ENCODE data around the gene KRTAP5-5. TPM values are rescaled to one million over a fixed set of nuclear protein-coding genes. Genes with fewer than 3 reads are reported as not detected.
A peak's percentile ranks its signal among the peaks of the same experiment; 100 is the strongest.
"Not testable (repeated sequence)": the region's sequence is repeated elsewhere in the genome, so short reads cannot be mapped to it uniquely, and the experiment has no call there.

KRTAP5-5 gene
- total and polyA plus RNA-seq, 2 donors from 2014 or later: not detected

DNA sequence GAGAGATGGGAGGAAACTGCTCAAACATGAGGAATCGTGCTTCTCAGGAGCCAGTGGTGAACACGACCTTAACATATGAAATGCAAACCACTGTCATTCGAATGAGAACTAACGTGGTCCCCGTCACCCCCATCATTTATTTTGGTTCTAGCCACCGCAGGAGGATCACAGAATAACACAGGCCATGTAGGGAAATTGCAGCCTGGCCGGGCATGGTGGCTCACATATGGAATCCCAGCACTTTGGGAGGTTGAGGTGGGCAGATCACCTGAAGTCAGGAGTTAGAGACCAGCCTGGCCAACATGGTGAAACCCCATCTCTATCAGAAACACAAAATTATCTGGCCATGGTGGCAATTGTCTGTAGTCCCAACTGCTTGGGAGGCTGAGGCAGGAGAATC is 27.1 kb downstream of the KRTAP5-5 start:
- FAIRE-seq (no peak), DNase-seq (peak in 1 of 5 donors; percentile 29)
- Histone ChIP-seq H3K9me3 (ENCODE audit: control insufficient read depth in 2 of 3, insufficient read depth in 1 of 3, low read length in 3 of 3) (no peaks in the 10 kb centered on the region), H3K27me3 (ENCODE audit: control insufficient read depth, insufficient read depth, low read length) (no peaks in the 10 kb centered on the region), H3K27ac (ENCODE audit: low read depth in 2 of 2, low read length in 2 of 2) (no peak overlapping the region), H3K9ac (ENCODE audit: low read length in 3 of 3) (no peak overlapping the region), H3K4me3 (ENCODE audit: low read length in 3 of 3) (no peak overlapping the region), H3K4me1 (ENCODE audit: control insufficient read depth in 2 of 3, insufficient read depth in 2 of 3, low read depth in 1 of 3, low read length in 3 of 3) (peaks cover 0 to 8% (median 0%) of the 10 kb centered on the region in 3 donors), H3K36me3 (ENCODE audit: control insufficient read depth in 2 of 3, insufficient read depth in 3 of 3, low read length in 3 of 3) (no peaks in the 10 kb centered on the region)
- TF ChIP-seq, protein P1, sequence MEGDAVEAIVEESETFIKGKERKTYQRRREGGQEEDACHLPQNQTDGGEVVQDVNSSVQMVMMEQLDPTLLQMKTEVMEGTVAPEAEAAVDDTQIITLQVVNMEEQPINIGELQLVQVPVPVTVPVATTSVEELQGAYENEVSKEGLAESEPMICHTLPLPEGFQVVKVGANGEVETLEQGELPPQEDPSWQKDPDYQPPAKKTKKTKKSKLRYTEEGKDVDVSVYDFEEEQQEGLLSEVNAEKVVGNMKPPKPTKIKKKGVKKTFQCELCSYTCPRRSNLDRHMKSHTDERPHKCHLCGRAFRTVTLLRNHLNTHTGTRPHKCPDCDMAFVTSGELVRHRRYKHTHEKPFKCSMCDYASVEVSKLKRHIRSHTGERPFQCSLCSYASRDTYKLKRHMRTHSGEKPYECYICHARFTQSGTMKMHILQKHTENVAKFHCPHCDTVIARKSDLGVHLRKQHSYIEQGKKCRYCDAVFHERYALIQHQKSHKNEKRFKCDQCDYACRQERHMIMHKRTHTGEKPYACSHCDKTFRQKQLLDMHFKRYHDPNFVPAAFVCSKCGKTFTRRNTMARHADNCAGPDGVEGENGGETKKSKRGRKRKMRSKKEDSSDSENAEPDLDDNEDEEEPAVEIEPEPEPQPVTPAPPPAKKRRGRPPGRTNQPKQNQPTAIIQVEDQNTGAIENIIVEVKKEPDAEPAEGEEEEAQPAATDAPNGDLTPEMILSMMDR (IDR thresholded peaks at IDR 0.05; ENCODE audit: borderline replicate concordance, extremely low read depth, insufficient read depth): no peak
- intact Hi-C loops (cut with DNase I): loop anchor here (10.0 kb wide), 1 partner anchor 498 kb away; no protein-coding TSS in a partner anchor

DNA sequence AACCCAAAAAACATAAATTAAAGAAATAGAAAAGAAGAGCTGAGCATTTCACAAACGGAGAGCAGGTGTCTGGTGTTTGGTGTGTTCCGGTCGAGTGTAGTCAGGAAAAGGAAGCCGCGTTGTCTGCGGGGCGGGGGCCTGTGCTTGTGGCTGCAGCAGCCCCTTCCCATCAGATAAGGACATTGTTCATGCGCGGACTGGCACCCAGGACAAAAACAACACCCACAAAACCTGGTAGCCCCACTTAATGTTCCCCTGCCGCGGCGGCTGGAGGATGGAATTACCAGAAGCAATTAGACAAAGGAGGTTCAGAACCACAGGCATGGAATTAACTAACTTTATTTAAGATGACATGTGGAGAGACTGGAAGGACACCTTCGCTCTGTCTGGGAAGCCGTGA is 29.9 kb downstream of the KRTAP5-5 start:
- no peak for FAIRE-seq
- intact Hi-C loops (cut with DNase I): loop anchor here (10.0 kb wide), 1 partner anchor 495 kb away; no protein-coding TSS in a partner anchor

DNA sequence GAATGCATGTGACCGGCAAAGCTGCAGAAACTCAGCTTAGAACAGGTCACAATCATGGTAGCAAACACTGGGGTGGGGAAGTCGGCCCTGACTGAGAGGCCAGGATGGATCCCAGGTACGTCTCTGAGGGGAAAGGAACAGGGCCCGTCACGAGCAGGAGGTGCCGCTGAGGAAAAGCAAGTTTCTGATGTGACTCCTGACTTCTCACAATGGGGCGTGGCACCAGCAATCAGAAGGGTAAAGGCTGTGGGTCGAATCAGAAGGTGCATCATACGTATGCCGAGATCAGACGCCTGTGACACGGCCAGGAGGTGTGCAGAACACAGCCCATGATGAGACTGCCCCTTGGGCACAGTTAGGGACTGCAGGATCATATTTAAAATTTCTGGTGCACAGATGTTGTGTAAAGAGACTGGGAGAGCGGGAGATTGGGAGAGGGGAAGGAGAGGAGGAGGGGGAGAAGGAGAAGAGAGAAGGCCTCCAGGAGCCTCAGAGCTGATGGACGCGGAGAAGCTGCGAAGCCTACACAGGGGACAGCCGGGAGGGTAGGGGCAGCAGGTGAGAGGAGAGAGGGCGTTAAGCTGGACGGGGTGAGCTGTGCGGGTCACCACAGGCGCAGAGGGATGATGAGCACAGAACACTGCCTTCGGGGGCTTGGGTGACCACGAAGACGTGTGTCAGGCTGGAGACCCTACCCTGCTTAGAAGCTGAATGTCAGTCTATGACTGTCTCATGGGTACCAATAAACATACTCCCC is 30.7 kb downstream of the KRTAP5-5 start:
- Histone ChIP-seq H3K27me3 (ENCODE audit: control insufficient read depth, insufficient read depth, low read length) (no peaks in the 10 kb centered on the region), H3K4me1 (ENCODE audit: control insufficient read depth in 2 of 3, insufficient read depth in 2 of 3, low read depth in 1 of 3, low read length in 3 of 3) (no peaks in the 10 kb centered on the region), H3K36me3 (ENCODE audit: control insufficient read depth in 2 of 3, insufficient read depth in 3 of 3, low read length in 3 of 3) (no peaks in the 10 kb centered on the region), H3K4me3 (ENCODE audit: low read length in 3 of 3) (no peak overlapping the region), H3K9me3 (ENCODE audit: control insufficient read depth in 2 of 3, insufficient read depth in 1 of 3, low read length in 3 of 3) (no peaks in the 10 kb centered on the region), H3K9ac (ENCODE audit: low read length in 3 of 3) (no peak overlapping the region), H3K27ac (ENCODE audit: low read depth in 2 of 2, low read length in 2 of 2) (no peak overlapping the region)
- DNase-seq: no peak
- intact Hi-C loops (cut with DNase I): no loop called here
- TF ChIP-seq, protein P1 (IDR thresholded peaks at IDR 0.05; ENCODE audit: borderline replicate concordance, extremely low read depth, insufficient read depth): no peak
- FAIRE-seq: no peak

More for the DNA sequence above, 29.9 kb downstream of the KRTAP5-5 start:
- TF ChIP-seq, protein P1 (IDR thresholded peaks at IDR 0.05; ENCODE audit: borderline replicate concordance, extremely low read depth, insufficient read depth): no peak
- H3K27ac ChIP-seq (ENCODE audit: low read depth in 2 of 2, low read length in 2 of 2): no peak overlapping the region
- H3K9ac ChIP-seq (ENCODE audit: low read length in 3 of 3): no peak overlapping the region
- no peaks in the 10 kb centered on the region for H3K9me3 ChIP-seq (ENCODE audit: control insufficient read depth in 2 of 3, insufficient read depth in 1 of 3, low read length in 3 of 3)
- no peak overlapping the region for H3K4me3 ChIP-seq (ENCODE audit: low read length in 3 of 3)
- no peaks in the 10 kb centered on the region for H3K27me3 ChIP-seq (ENCODE audit: control insufficient read depth, insufficient read depth, low read length)
- no peaks in the 10 kb centered on the region for H3K36me3 ChIP-seq (ENCODE audit: control insufficient read depth in 2 of 3, insufficient read depth in 3 of 3, low read length in 3 of 3)
- H3K4me1 ChIP-seq (ENCODE audit: control insufficient read depth in 2 of 3, insufficient read depth in 2 of 3, low read depth in 1 of 3, low read length in 3 of 3): peaks cover 0 to 1% (median 0%) of the 10 kb centered on the region in 3 donors
- peak in 1 of 5 donors; percentile 35 for DNase-seq

DNA sequence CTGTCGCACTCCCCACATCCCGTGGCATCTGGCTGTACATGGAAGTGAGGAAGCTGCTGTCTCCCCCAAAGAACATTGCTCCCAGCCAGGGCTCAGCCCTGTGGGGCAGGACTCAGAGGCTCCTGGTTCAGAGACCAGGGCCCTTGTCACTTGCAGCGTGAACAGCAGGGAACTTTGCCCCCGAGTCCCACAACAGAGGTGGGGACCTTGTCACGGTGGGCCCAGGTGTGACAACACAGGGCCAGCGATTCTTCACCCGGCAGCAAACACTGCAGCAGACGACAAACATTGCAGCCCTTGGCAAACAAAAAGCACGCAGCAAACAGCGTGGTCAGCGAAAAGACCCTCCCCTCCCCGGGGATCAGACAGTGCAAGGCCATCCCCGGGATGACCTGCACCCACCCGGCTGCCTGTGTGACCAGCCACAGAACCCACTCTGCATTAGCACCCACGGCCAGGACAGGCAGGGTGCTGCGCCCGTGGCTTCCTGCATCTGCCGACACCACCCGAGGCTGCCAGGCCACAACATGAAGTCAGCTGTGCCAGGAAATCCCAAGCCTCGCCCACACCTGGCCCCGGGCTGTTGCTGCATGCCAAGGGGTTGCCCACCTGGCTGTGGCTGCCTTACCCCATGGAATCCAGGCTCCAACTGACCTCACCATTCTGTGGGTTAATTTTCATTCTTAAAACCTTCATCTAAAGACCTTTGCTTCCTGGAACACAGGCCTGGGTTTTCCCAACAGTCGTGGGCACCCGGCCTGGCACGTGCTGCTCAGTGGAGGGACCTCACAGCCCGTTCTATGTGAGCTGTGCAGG is 32.1 kb downstream of the KRTAP5-5 start:
- H3K9ac ChIP-seq (ENCODE audit: low read length in 3 of 3); H3K27ac ChIP-seq (ENCODE audit: low read depth in 2 of 2, low read length in 2 of 2); H3K27me3 ChIP-seq (ENCODE audit: control insufficient read depth, insufficient read depth, low read length); H3K4me1 ChIP-seq (ENCODE audit: control insufficient read depth in 2 of 3, insufficient read depth in 2 of 3, low read depth in 1 of 3, low read length in 3 of 3); H3K36me3 ChIP-seq (ENCODE audit: control insufficient read depth in 2 of 3, insufficient read depth in 3 of 3, low read length in 3 of 3); H3K4me3 ChIP-seq (ENCODE audit: low read length in 3 of 3); DNase-seq; H3K9me3 ChIP-seq (ENCODE audit: control insufficient read depth in 2 of 3, insufficient read depth in 1 of 3, low read length in 3 of 3); intact Hi-C loops (cut with DNase I); FAIRE-seq: not testable (repeated sequence)

DNA sequence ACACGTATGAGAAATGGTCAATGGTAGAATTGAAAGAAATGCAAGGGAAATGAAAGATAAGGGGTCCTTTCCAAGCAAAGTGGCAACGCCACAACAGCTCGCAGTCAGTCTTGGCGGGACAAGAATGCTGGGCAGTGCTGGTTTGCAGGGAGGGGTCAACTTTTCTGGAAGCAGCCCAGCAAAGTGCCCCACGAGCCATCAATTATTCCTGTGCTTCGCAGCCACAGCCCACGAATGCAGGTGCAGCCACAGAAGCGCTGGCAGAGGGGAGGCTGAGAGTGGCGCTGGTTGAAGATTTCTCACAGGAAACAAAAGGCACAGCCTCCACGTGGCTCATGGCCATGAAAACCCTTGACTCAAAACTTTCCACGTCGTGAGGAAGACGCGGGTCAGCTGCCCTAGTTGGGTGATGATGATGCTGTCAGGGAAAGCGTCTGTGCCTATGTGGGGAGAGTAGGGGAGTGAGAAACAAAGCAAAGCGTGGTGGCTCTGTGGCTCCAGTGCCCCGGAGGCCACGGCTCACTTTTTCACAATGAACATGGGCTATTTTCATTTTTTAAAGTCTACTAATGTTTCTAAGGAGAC is 33.2 kb downstream of the KRTAP5-5 start:
- intact Hi-C loops (cut with DNase I); DNase-seq: not testable (repeated sequence)

More for the DNA sequence above, 33.2 kb downstream of the KRTAP5-5 start:
- not testable (repeated sequence) for H3K27me3 ChIP-seq (ENCODE audit: control insufficient read depth, insufficient read depth, low read length); H3K9me3 ChIP-seq (ENCODE audit: control insufficient read depth in 2 of 3, insufficient read depth in 1 of 3, low read length in 3 of 3); H3K4me3 ChIP-seq (ENCODE audit: low read length in 3 of 3); H3K4me1 ChIP-seq (ENCODE audit: control insufficient read depth in 2 of 3, insufficient read depth in 2 of 3, low read depth in 1 of 3, low read length in 3 of 3); H3K9ac ChIP-seq (ENCODE audit: low read length in 3 of 3); FAIRE-seq; H3K27ac ChIP-seq (ENCODE audit: low read depth in 2 of 2, low read length in 2 of 2); H3K36me3 ChIP-seq (ENCODE audit: control insufficient read depth in 2 of 3, insufficient read depth in 3 of 3, low read length in 3 of 3)

All from kidney (tissue), 14 donors.